Fibroblast of lung (primary cell): Measurements from ENCODE around the gene CIAO2B.

Experiments used
- CTCF ChIP-seq, 2 donors: IDR thresholded peaks in 1 of 2; conservative IDR thresholded peaks in 1 of 2; 1 replicate in 1 of 2; 2 replicates in 1 of 2; pipeline ENCODE4 v1.5.1; 2011 to 2012; ENCODE audit warnings: low read length in 2 of 2, control low read depth in 1 of 2, inconsistent platforms in 1 of 2, low read depth in 1 of 2, mild to moderate bottlenecking in 1 of 2
- EZH2 ChIP-seq: IDR thresholded peaks from 2 replicates; pipeline ENCODE4 v1.5.1; 2012; ENCODE audit warnings: low read length, control low read depth, mild to moderate bottlenecking; ENCODE audit errors: missing control alignments

- no peak for TF ChIP-seq CTCF (conservative IDR thresholded peaks at IDR 0.05 in 1 of 2, IDR thresholded peaks at IDR 0.05 in 1 of 2; ENCODE audit: low read depth in 1 of 2, low read length in 2 of 2)
- TF ChIP-seq EZH2: no peak
Observed at GRCh38 chr16:66923247-66923731, 10.9 kb downstream of the CIAO2B start.
